Epithelial cell of esophagus (primary cell): ENCODE measurements around the gene NFE2L1.
A peak's percentile ranks its signal among the peaks of the same experiment; 100 is the strongest.
"Not testable (repeated sequence)": the region's sequence is repeated elsewhere in the genome, so short reads cannot be mapped to it uniquely, and the experiment has no call there.

ENCODE experiments used
- DNase-seq: peaks from one replicate; pipeline ENCODE4 v3.0.0; 2010; ENCODE audit warnings: low read depth
- H3K4me3 ChIP-seq: 2 replicates; pipeline ENCODE4 v1.5.1; 2011; ENCODE audit warnings: mild to moderate bottlenecking, low read length, control low read depth
- TF ChIP-seq, protein P1 (sequence below): IDR thresholded peaks from 2 replicates; pipeline ENCODE4 v1.5.1; 2011; ENCODE audit warnings: low read depth, mild to moderate bottlenecking, low read length, control low read depth, inconsistent platforms; ENCODE audit not compliant: insufficient read depth; ENCODE audit errors: missing control alignments

NFE2L1 gene

DNA sequence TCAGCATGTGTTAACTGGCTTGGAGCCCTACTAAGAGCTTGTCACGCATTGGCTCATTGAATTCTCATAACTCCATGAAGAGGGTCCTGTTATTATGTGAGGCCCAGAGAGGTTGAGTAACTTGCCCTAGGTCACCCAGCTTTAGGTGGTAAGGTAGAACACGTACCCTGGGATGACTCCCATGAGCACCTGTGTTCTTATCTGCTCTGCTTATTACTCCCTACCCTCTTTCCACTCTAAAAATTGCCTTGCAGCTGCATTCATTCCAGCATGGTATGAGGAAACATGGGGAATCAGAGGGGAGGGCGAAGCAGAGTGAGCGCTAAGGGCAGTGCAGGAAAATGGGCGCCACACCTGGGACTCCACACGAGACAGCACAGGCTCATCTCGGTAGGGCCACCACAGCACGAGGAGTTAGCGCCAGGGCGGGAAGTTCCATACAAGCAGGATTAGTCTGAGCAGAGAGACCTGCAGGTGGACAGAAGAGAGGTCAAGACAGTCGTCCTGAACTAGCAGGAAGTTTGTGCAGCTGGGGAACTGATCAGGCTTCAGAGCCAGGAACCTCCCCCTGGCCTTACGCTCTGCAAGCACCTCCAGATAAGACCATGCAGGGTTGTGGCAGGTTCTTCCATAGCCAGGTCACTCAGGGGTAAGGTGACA lies 20.7 kb upstream of the NFE2L1 start:
- no peak for DNase-seq
- no peak overlapping the region for H3K4me3 ChIP-seq
- TF ChIP-seq, protein P1, sequence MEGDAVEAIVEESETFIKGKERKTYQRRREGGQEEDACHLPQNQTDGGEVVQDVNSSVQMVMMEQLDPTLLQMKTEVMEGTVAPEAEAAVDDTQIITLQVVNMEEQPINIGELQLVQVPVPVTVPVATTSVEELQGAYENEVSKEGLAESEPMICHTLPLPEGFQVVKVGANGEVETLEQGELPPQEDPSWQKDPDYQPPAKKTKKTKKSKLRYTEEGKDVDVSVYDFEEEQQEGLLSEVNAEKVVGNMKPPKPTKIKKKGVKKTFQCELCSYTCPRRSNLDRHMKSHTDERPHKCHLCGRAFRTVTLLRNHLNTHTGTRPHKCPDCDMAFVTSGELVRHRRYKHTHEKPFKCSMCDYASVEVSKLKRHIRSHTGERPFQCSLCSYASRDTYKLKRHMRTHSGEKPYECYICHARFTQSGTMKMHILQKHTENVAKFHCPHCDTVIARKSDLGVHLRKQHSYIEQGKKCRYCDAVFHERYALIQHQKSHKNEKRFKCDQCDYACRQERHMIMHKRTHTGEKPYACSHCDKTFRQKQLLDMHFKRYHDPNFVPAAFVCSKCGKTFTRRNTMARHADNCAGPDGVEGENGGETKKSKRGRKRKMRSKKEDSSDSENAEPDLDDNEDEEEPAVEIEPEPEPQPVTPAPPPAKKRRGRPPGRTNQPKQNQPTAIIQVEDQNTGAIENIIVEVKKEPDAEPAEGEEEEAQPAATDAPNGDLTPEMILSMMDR = no peak

GRCh38 chr17:48028736-48029135 lies 19.4 kb upstream of the NFE2L1 start:
- DNase-seq = no peak
- TF ChIP-seq, protein P1 = no peak
- H3K4me3 ChIP-seq = no peak overlapping the region

DNA sequence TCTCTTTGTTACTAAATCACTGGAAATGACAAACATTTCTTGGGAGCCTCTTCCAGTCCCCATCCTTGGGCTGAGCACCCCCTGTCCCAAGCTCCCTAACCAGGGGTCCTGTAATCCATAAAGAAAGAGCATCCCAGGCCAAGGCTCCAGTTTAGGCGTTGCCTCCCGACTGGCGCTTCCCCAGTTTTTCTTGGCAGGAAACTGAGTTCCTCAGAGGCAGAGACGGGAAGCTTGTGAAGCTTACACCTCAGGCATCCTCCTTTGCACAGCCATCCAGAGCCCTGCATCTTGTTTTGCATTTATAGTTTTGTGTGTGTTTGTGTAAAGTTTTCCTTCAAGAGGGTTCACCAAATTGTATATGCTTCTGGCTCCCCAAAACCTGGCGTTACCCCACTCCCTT lies 17.6 kb upstream of the NFE2L1 start:
- TF ChIP-seq, protein P1 = no peak
- DNase-seq = no peak
- H3K4me3 ChIP-seq = no peak overlapping the region

DNA sequence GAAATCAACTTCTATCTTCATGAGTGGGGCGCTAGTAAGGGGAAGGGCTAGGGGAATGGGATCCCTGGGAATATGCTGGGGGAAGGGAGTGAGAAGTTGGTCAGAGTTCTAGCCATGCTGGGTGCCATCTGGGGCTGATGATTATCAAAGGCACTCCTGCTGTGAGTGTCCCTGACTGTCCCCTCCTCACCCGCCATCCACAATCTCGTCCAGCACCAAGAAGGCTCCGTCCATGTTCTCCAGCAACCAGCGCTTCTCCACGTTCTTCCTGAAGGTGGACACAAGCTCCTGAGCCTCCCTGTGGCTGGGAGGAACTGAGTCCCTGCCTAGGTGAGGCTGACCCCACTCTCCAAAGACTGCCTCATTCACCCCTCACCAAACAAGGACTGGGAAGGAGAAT lies 16.2 kb upstream of the NFE2L1 start:
- TF ChIP-seq, protein P1 = no peak
- no peak overlapping the region for H3K4me3 ChIP-seq
- DNase-seq = no peak

DNA sequence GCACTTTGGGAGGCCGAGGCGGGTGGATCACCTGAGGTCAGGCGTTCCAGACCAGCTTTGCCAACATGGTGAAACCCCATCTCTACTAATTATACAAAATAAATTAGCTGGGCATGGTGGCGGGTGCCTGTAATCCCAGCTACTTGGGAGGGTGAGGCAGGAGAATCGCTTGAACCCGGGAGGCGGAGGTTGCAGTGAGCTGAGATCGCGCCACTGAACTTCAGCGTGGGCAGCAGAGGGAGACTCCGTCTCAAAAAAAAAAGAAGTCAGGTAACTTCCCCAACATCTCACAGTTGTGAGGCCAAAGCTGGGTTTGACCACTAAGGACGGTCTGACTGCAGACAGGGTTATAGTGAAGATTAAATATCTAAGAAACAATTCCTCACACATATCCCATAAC lies 13.4 kb upstream of the NFE2L1 start:
- H3K4me3 ChIP-seq, DNase-seq: not testable (repeated sequence)

GRCh38 chr17:48036693-48037035 lies 11.5 kb upstream of the NFE2L1 start:
- TF ChIP-seq, protein P1 = no peak

DNA sequence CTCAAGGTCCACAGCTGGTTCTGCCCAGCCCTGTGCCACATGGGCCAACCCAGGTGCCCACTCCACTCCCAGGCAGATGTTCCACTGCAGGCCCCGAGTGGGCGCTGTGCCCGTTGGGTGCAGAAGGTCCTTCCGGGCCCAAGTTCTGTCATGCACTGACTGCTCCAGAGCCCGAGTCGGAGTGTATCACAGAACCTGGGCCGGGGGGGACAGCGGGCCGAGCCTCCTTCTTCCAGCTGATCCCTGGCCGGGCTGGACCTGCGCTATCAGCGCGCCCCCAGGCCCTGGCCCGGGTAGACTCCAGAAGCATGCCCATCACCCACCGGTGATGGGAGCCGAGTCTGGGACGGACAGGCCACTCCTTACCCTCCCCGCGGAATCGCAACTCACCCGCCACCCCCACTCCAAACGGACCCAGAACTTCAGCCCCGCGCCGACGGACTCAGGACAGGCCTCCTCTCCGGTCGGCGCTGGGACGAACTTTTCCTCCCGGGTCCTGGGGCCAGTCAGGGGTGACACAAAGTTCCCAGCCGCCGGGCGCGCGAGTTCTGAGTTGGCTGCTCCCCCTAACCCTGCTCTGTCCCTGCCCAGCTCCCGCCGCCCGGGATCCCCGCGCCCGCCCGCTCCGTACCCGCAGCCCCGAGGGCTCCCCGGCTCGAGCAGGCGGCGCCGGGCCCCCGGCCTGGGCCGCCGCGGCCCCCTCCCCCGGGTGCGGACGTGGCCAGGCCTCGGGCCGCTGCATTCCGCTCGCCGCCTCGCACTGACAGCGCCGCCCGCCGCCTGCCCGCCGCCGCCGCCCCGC lies 10.9 kb upstream of the NFE2L1 start, which contains the start of gene COPZ2:
COPZ2 (minus strand) TSS at position 762 of the 802 bp plus-strand sequence; CDS start at position 742, 20 bp downstream.
- peak within 1 kb of the TSS; percentile 50 for H3K4me3 ChIP-seq
- TF ChIP-seq, protein P1 = peak; percentile 61
- DNase-seq = peak; percentile 46

More at GRCh38 chr17:48036693-48037035, 11.5 kb upstream of the NFE2L1 start:
- H3K4me3 ChIP-seq = peak overlapping the region; percentile 50
- no peak for DNase-seq
